Measurements from ENCODE around the gene MYO15B. TPM values are rescaled to one million over a fixed set of nuclear protein-coding genes. Genes with fewer than 3 reads are reported as not detected.

MYO15B gene
- total RNA-seq, 1 experiment from 2014 or later = 30.3 TPM

DNA sequence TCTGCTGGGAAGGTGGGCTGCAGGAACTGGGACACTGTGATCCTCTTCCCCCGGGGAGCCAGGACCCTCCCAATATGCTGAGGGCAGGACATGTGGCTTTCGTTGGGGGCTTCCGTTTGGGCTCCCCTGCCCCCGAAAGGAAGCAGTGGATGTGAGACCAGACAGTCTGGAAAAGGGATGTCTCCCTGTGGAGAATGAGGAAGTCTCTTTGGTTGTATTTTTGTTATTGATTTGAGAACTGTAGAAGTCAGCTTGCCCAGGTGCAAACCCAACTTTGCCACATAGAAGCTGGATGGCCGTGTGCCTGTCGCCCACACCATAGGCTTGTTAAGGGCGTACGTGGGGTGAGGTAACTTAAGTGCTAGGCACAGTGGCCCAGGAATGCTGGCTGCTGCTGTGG, 43.4 kb upstream of the MYO15B start:
- Histone ChIP-seq H3K9ac (ENCODE audit: low read length) (no peak overlapping the region), H3K4me3 (replicated peaks in 1 of 2; ENCODE audit: low read depth in 1 of 2, low read length in 2 of 2) (no peak overlapping the region), H3K27ac (ENCODE audit: low read depth, low read length) (no peak overlapping the region)

DNA sequence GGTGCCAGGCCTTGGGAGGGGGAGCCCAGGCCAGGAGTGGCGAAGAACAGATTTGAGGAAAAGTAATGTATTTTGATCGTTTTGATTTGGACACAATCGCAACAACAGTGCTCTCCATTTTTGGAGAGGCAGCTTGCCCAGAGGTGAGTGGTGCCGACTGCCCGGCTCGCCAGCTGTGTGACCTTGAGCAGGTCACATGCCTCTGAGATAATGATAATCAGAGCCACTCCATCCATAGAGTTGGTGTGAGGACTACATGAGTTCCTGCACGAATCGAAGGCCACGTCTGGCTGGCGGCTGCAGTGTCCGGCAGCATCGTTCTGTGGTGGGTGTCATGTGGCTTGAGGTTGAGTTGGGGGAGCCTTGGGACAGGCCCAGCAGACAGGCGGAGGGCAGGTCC, 41.4 kb upstream of the MYO15B start:
- Histone ChIP-seq H3K9ac (ENCODE audit: low read length) (no peak overlapping the region), H3K4me3 (replicated peaks in 1 of 2; ENCODE audit: low read depth in 1 of 2, low read length in 2 of 2) (no peak overlapping the region), H3K79me2 (ENCODE audit: insufficient read depth, low read length) (peaks cover 46% of the 10 kb centered on the region), H3K4me1 (ENCODE audit: control insufficient read depth in 1 of 2, insufficient read depth in 2 of 2, low read length in 2 of 2) (peaks cover 27 to 38% of the 10 kb centered on the region in 2 experiments), H4K20me1 (ENCODE audit: insufficient read depth) (no peaks in the 10 kb centered on the region), H3K9me2 (ENCODE audit: insufficient read depth) (no peaks in the 10 kb centered on the region), H3K36me3 (ENCODE audit: control insufficient read depth in 1 of 2, insufficient read depth in 2 of 2, low read length in 2 of 2) (no peaks in the 10 kb centered on the region; a peak in 1 of 4 replicates), H2AFZ (ENCODE audit: low read depth, low read length, poor library complexity, severe bottlenecking) (no peak overlapping the region), H3K4me2 (ENCODE audit: low read length) (no peak overlapping the region), H3K27ac (ENCODE audit: low read depth, low read length) (no peak overlapping the region), H3K27me3 (ENCODE audit: insufficient read depth, low read length) (no peaks in the 10 kb centered on the region), H3K9me3 (ENCODE audit: control insufficient read depth in 1 of 2, insufficient read depth in 1 of 2, low read depth in 1 of 2, low read length in 2 of 2) (no peaks in the 10 kb centered on the region)
- RAD21 ChIA-PET (ENCODE audit: low non-redundant PET in 1 of 2, low total read pairs in 2 of 2, uncharacterized antibody in 2 of 2, unreplicated experiment in 2 of 2) = no interaction called here
- TF ChIP-seq ATF3 (IDR thresholded peaks at IDR 0.05) (no peak), JUND (IDR thresholded peaks at IDR 0.05) (no peak)
- BruUV-seq (replicated peaks) = no TSS peak
- intact Hi-C loops (cut with micrococcal nuclease) = no loop called here
- POLR2A ChIA-PET = no interaction called here
- CTCF ChIA-PET = no interaction called here
- ATAC-seq = no peak
- DNase-seq (ENCODE audit: low read depth, low spot score) = no peak

More for the DNA sequence above, 43.4 kb upstream of the MYO15B start:
- POLR2A ChIA-PET = no interaction called here
- Histone ChIP-seq H2AFZ (ENCODE audit: low read depth, low read length, poor library complexity, severe bottlenecking) (no peak overlapping the region), H3K79me2 (ENCODE audit: insufficient read depth, low read length) (peaks cover 58% of the 10 kb centered on the region), H3K9me3 (ENCODE audit: control insufficient read depth in 1 of 2, insufficient read depth in 1 of 2, low read depth in 1 of 2, low read length in 2 of 2) (no peaks in the 10 kb centered on the region), H3K27me3 (ENCODE audit: insufficient read depth, low read length) (no peaks in the 10 kb centered on the region), H4K20me1 (ENCODE audit: insufficient read depth) (no peaks in the 10 kb centered on the region), H3K9me2 (ENCODE audit: insufficient read depth) (no peaks in the 10 kb centered on the region), H3K4me2 (ENCODE audit: low read length) (no peak overlapping the region), H3K4me1 (ENCODE audit: control insufficient read depth in 1 of 2, insufficient read depth in 2 of 2, low read length in 2 of 2) (peaks cover 12 to 33% of the 10 kb centered on the region in 2 experiments), H3K36me3 (ENCODE audit: control insufficient read depth in 1 of 2, insufficient read depth in 2 of 2, low read length in 2 of 2) (no peaks in the 10 kb centered on the region; a peak in 1 of 4 replicates)
- RAD21 ChIA-PET (ENCODE audit: low non-redundant PET in 1 of 2, low total read pairs in 2 of 2, uncharacterized antibody in 2 of 2, unreplicated experiment in 2 of 2) = no interaction called here
- no peak for DNase-seq (ENCODE audit: low read depth, low spot score)
- no TSS peak for BruUV-seq (replicated peaks)
- TF ChIP-seq SRF (IDR thresholded peaks at IDR 0.05; ENCODE audit: low read depth) = no peak
- no peak for TF ChIP-seq EZH2phosphoT487 (IDR thresholded peaks at IDR 0.05; ENCODE audit: borderline replicate concordance)
- TF ChIP-seq EZH2 (IDR thresholded peaks at IDR 0.05) = no peak
- no peak for TF ChIP-seq FOSL1 (IDR thresholded peaks at IDR 0.05; ENCODE audit: low read depth)
- intact Hi-C loops (cut with micrococcal nuclease) = no loop called here
- CTCF ChIA-PET = no interaction called here
- ATAC-seq = no peak

All from HCT116 (cell line).